Measurements from ENCODE around the gene OR5V1. TPM values are rescaled to one million over a fixed set of nuclear protein-coding genes. Genes with fewer than 3 reads are reported as not detected.

The OR5V1 gene
- total and polyA plus RNA-seq, 2 experiments from 2014 or later: not detected

GRCh38 chr6:29332676-29333075 is 36.0 kb downstream of the OR5V1 start (continued):
- TF ChIP-seq ZNF462 (CRISPR knock-in tag; IDR thresholded peaks at IDR 0.05): no peak
- TF ChIP-seq ZNF331 (CRISPR knock-in tag; IDR thresholded peaks at IDR 0.05; ENCODE audit: low read depth): no peak
- TF ChIP-seq EZH2 (IDR thresholded peaks at IDR 0.05; ENCODE audit: low read depth, unreplicated experiment): no peak

DNA sequence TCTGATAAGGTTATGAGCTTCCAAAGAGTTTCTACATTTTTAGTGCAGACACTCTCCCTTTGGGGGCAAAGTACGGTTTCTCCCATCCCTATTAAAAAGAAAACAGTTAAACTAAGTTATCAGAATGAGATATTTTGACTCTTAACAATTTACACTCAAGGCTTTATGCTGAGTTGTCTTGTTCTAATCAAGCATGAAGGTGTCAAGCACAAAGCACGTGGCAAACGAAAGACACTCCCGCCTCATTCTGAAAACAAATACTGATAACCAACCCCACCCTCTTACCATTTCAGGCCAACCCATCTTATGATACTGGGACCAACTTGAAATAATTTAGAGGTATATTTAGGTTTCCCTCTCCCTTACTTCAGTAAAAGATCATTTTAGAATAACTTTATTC is 42.9 kb downstream of the OR5V1 start:
- Mint-ChIP-seq H3K36me3 (ENCODE audit: low read depth) (no peaks in the 10 kb centered on the region), H3K27me3 (ENCODE audit: insufficient read depth, low read depth, poor library complexity) (no peaks in the 10 kb centered on the region)
- H3K36me3 ChIP-seq (ENCODE audit: insufficient read depth): no peaks in the 10 kb centered on the region
- no peak for TF ChIP-seq NANOG (IDR thresholded peaks at IDR 0.05; ENCODE audit: borderline replicate concordance)
- TF ChIP-seq ETS1 (IDR thresholded peaks at IDR 0.05): no peak
- TF ChIP-seq, protein P1, sequence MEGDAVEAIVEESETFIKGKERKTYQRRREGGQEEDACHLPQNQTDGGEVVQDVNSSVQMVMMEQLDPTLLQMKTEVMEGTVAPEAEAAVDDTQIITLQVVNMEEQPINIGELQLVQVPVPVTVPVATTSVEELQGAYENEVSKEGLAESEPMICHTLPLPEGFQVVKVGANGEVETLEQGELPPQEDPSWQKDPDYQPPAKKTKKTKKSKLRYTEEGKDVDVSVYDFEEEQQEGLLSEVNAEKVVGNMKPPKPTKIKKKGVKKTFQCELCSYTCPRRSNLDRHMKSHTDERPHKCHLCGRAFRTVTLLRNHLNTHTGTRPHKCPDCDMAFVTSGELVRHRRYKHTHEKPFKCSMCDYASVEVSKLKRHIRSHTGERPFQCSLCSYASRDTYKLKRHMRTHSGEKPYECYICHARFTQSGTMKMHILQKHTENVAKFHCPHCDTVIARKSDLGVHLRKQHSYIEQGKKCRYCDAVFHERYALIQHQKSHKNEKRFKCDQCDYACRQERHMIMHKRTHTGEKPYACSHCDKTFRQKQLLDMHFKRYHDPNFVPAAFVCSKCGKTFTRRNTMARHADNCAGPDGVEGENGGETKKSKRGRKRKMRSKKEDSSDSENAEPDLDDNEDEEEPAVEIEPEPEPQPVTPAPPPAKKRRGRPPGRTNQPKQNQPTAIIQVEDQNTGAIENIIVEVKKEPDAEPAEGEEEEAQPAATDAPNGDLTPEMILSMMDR (conservative IDR thresholded peaks at IDR 0.05; ENCODE audit: low read depth in 2 of 2): no peak
- TF ChIP-seq EZH2 (IDR thresholded peaks at IDR 0.05; ENCODE audit: low read depth, unreplicated experiment): no peak
- TF ChIP-seq ZNF114 (CRISPR knock-in tag; IDR thresholded peaks at IDR 0.05): no peak

More for the DNA sequence above, 42.9 kb downstream of the OR5V1 start:
- H3K27me3 ChIP-seq (ENCODE audit: insufficient read depth): no peaks in the 10 kb centered on the region
- DNase-seq (ENCODE audit: low spot score): no peak
- H3K27ac ChIP-seq (ENCODE audit: low read depth): no peak overlapping the region
- no peak for ATAC-seq
- no peak overlapping the region for H3K27ac Mint-ChIP-seq
- H3K4me1 Mint-ChIP-seq: no peaks in the 10 kb centered on the region
- no peaks in the 10 kb centered on the region for H4K20me1 ChIP-seq (replicated peaks; ENCODE audit: insufficient read depth)
- H3K4me2 ChIP-seq: no peak overlapping the region
- no peaks in the 10 kb centered on the region for H3K79me2 ChIP-seq (replicated peaks; ENCODE audit: insufficient read depth)
- H3K4me3 Mint-ChIP-seq: no peak overlapping the region
- no peaks in the 10 kb centered on the region for H3K4me1 ChIP-seq (ENCODE audit: insufficient read depth)
- H3K9me3 Mint-ChIP-seq: no peaks in the 10 kb centered on the region
- H2AFZ ChIP-seq: no peak overlapping the region
- no peaks in the 10 kb centered on the region; the same call in 1 of the 2 replicates for H3K9me2 ChIP-seq (ENCODE audit: insufficient read depth)
- no peaks in the 10 kb centered on the region for H3F3A ChIP-seq (replicated peaks; ENCODE audit: low read depth)
- H3K4me3 ChIP-seq: no peak overlapping the region
